Testis (tissue), 2 donors: ENCODE data around the gene IL17RA.

Experiments
- POLR2A ChIP-seq: fragments of 450-650 bp; IDR thresholded peaks from one replicate; pipeline ENCODE4 v1.6.1; 2017; ENCODE audit warnings: antibody characterized with exemption, mild to moderate bottlenecking, moderate library complexity
- TF ChIP-seq, protein P1 (sequence below), 3 experiments: fragments of 450-650 bp in 2 of 3; fragments of 200-600 bp in 1 of 3; sonication (generic) in 1 of 3; IDR thresholded peaks; one replicate each; pipeline ENCODE4 v1.5.1; 2016 to 2019; ENCODE audit warnings: antibody characterized with exemption in 3 of 3, mild to moderate bottlenecking in 2 of 3, moderate library complexity in 1 of 3

DNA sequence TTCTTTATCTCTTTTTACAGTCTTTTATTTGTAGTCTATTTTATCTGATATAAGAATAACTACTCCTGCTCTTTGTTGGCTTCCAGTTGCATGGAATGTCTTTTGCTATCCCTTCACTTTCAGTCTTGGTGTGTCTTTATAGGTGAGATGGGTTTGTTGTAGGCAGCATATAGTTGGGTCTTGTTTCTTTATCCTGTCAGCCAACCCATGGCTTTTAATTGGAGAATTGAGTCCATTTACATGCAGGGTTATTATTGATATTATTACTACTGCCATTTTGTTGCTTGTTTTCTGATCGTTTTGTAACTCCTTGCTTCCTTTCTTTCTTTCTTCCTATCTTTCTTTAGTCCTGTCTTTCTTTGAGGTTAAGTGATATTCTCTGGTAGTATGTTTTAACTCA, 11.9 kb upstream of the IL17RA start:
- TF ChIP-seq, protein P1, sequence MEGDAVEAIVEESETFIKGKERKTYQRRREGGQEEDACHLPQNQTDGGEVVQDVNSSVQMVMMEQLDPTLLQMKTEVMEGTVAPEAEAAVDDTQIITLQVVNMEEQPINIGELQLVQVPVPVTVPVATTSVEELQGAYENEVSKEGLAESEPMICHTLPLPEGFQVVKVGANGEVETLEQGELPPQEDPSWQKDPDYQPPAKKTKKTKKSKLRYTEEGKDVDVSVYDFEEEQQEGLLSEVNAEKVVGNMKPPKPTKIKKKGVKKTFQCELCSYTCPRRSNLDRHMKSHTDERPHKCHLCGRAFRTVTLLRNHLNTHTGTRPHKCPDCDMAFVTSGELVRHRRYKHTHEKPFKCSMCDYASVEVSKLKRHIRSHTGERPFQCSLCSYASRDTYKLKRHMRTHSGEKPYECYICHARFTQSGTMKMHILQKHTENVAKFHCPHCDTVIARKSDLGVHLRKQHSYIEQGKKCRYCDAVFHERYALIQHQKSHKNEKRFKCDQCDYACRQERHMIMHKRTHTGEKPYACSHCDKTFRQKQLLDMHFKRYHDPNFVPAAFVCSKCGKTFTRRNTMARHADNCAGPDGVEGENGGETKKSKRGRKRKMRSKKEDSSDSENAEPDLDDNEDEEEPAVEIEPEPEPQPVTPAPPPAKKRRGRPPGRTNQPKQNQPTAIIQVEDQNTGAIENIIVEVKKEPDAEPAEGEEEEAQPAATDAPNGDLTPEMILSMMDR (IDR thresholded peaks at IDR 0.05): no peak
- no peak for TF ChIP-seq POLR2A
